MCF 10A (cell line): ENCODE results near the gene SLC17A2. TPM values are rescaled to one million over a fixed set of nuclear protein-coding genes. Genes with fewer than 3 reads are reported as not detected.
A peak's percentile ranks its signal among the peaks of the same experiment; 100 is the strongest.

ENCODE experiments used
- BruUV-seq: library from RNA; stranded (reverse); fragments of 400-500 nt; replicated peaks from 2 replicates; lab custom pipeline; 2021; lab: Mats Ljungman, UMichigan
- CTCF ChIA-PET: fragments of 300-600 bp; sonication (Branson Sonifier 250); formaldehyde crosslinking; extraction: SDS; loops from one replicate; lab custom pipeline; 2021; ENCODE audit warnings: antibody characterized with exemption, inconsistent platforms; lab: Yijun Ruan, JAX
- POLR2A ChIA-PET: fragments of 300-600, 350-650 bp; sonication (Branson Sonifier 250); formaldehyde crosslinking; extraction: SDS; loops from one replicate; lab custom pipeline; 2020; ENCODE audit warnings: antibody characterized with exemption, inconsistent platforms; lab: Yijun Ruan, JAX
- DNase-seq: peaks from one replicate; pipeline ENCODE4 v3.0.0-alpha.2; 2018; ENCODE audit not compliant: unreplicated experiment
- H3K27ac Mint-ChIP-seq: one replicate; pipeline ENCODE4 v1.8.0; 2022; ENCODE audit warnings: mild to moderate bottlenecking, low read depth, mixed read lengths; ENCODE audit not compliant: unreplicated experiment
- H3K27me3 Mint-ChIP-seq: one replicate; pipeline ENCODE4 v1.8.0; 2022; ENCODE audit warnings: mixed read lengths; ENCODE audit not compliant: insufficient read depth, unreplicated experiment
- H3K36me3 Mint-ChIP-seq: one replicate; pipeline ENCODE4 v1.8.0; 2022; ENCODE audit warnings: mild to moderate bottlenecking, moderate library complexity, mixed read lengths; ENCODE audit not compliant: insufficient read depth, unreplicated experiment
- H3K4me1 Mint-ChIP-seq: one replicate; pipeline ENCODE4 v1.8.0; 2022; ENCODE audit warnings: mixed read lengths; ENCODE audit not compliant: insufficient read depth, unreplicated experiment
- H3K4me3 Mint-ChIP-seq: one replicate; pipeline ENCODE4 v1.8.0; 2022; ENCODE audit warnings: mild to moderate bottlenecking, moderate library complexity, mixed read lengths; ENCODE audit not compliant: unreplicated experiment
- H3K9me3 Mint-ChIP-seq: one replicate; pipeline ENCODE4 v1.8.0; 2022; ENCODE audit warnings: mixed read lengths; ENCODE audit not compliant: unreplicated experiment
- intact Hi-C: fragments of 100-400 bp; cut with micrococcal nuclease; formaldehyde crosslinking; loops from 2 replicates; pipeline ENCODE4 v1.14.1; 2022
- total RNA-seq: library from RNA; stranded (reverse); gene quantifications from 2 replicates; pipeline ENCODE4 v1.2.3, GENCODE V29; 2022
- TF ChIP-seq, protein P1 (sequence below): fragments of 200-600 bp; IDR thresholded peaks from one replicate; pipeline ENCODE4 v1.8.0; 2022; ENCODE audit warnings: antibody characterized with exemption, mild to moderate bottlenecking; ENCODE audit not compliant: unreplicated experiment

The SLC17A2 gene
- total RNA-seq, 1 experiment from 2014 or later: not detected

DNA sequence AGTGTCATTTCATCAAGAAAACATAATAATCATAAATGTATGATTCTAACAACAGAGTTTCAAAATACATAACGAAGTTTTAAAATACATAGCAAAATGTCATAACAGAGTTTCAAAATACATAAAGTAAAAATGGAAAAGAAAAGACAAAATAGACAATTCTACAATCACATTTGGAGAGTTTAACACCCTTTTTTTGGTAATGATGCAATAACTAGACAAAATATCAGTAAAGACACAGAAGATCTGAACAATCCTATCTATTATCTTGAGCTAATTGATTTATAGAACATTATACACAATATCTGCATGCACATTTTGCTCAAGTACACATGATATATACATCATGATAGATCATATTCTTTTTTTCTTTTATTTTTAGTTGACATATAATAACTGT is 13.4 kb upstream of the SLC17A2 start:
- CTCF ChIA-PET: interaction anchor here (0.9 kb wide), 1 partner anchor 224 kb away, joined by 4 read pairs; no protein-coding TSS in a partner anchor

DNA sequence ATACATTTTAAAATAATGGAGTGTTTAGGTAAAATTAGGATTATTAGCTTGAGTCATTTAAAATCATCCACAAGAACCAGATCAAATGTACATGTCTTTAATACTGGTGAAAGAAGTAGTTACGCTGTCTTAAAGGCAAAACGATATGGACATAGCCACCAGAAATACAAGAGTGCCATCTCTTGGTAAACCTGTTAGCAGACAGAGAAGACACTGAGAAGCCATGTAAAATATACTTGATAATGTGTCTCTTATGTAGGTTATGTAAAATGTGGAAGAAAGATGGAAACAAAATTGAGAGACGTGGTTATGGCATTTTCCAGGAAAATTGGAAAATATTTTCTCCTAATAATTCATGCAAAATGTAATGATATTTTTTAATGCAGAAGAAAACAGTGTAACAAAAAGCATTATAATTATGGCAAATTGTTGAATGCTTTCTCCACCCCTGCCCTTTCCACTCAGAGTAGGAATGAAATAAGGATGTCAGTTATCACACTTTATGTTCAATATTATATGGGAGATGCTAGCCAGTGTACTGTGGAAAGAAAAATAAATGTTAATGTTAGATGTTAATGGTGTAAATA is 12.2 kb upstream of the SLC17A2 start:
- no TSS peak for BruUV-seq
- peaks cover 13% of the 10 kb centered on the region for H3K9me3 Mint-ChIP-seq
- intact Hi-C loops: loop anchor here (1.0 to 5.0 kb wide), 3 partner anchors 50 to 222 kb away; no protein-coding TSS in a partner anchor
- no peaks in the 10 kb centered on the region for H3K4me1 Mint-ChIP-seq
- no peak overlapping the region for H3K4me3 Mint-ChIP-seq
- TF ChIP-seq, protein P1, sequence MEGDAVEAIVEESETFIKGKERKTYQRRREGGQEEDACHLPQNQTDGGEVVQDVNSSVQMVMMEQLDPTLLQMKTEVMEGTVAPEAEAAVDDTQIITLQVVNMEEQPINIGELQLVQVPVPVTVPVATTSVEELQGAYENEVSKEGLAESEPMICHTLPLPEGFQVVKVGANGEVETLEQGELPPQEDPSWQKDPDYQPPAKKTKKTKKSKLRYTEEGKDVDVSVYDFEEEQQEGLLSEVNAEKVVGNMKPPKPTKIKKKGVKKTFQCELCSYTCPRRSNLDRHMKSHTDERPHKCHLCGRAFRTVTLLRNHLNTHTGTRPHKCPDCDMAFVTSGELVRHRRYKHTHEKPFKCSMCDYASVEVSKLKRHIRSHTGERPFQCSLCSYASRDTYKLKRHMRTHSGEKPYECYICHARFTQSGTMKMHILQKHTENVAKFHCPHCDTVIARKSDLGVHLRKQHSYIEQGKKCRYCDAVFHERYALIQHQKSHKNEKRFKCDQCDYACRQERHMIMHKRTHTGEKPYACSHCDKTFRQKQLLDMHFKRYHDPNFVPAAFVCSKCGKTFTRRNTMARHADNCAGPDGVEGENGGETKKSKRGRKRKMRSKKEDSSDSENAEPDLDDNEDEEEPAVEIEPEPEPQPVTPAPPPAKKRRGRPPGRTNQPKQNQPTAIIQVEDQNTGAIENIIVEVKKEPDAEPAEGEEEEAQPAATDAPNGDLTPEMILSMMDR: peak; percentile 43
- CTCF ChIA-PET: interaction anchor here (0.7 to 1.1 kb wide), 6 partner anchors 15 to 506 kb away, joined by 3 to 5 read pairs (median 3); no protein-coding TSS in a partner anchor
- H3K36me3 Mint-ChIP-seq: no peaks in the 10 kb centered on the region
- POLR2A ChIA-PET: interaction anchor here (1.0 kb wide), 1 partner anchor 17 kb away, joined by 3 read pairs; no protein-coding TSS in a partner anchor
- DNase-seq: peak; percentile 60
- no peaks in the 10 kb centered on the region for H3K27me3 Mint-ChIP-seq
- no peak overlapping the region for H3K27ac Mint-ChIP-seq

More for the DNA sequence above, 13.4 kb upstream of the SLC17A2 start:
- intact Hi-C loops: loop anchor here (5.0 kb wide), 1 partner anchor 52 kb away; no protein-coding TSS in a partner anchor
- TF ChIP-seq, protein P1: no peak
- DNase-seq: no peak
- no peaks in the 10 kb centered on the region for H3K27me3 Mint-ChIP-seq
- BruUV-seq: no TSS peak
- no peaks in the 10 kb centered on the region for H3K36me3 Mint-ChIP-seq
- peaks cover 13% of the 10 kb centered on the region for H3K9me3 Mint-ChIP-seq
- H3K4me1 Mint-ChIP-seq: no peaks in the 10 kb centered on the region
- H3K4me3 Mint-ChIP-seq: no peak overlapping the region
- POLR2A ChIA-PET: no interaction called here
- no peak overlapping the region for H3K27ac Mint-ChIP-seq

DNA sequence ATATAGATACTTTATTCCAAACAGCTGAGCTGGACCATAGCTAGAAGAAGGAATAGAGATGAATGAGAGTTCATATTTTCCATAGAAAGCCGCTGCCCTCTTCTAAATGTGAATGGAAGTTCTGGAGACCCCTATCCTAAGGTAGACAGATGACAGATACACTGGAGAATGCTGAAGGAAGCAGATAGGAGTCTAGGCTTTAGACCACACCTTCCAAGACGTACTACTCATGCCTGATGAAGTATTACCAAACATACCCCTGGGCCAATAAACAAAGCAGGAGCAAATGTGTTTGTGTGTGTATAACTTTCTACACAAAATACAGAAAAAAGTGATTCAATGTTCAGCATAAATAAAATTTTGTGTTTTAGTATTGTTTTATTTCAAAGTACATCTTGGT is 9.1 kb upstream of the SLC17A2 start:
- Mint-ChIP-seq H3K4me3 (no peak overlapping the region), H3K27ac (no peak overlapping the region), H3K27me3 (no peaks in the 10 kb centered on the region), H3K4me1 (no peaks in the 10 kb centered on the region), H3K9me3 (no peaks in the 10 kb centered on the region), H3K36me3 (no peaks in the 10 kb centered on the region)
- TF ChIP-seq, protein P1: no peak
- ChIA-PET CTCF (interaction anchor here (0.6 to 1.2 kb wide), 3 partner anchors 16 to 1162 kb away, joined by 3 read pairs; no protein-coding TSS in a partner anchor), POLR2A (no interaction called here)
- no peak for DNase-seq
- intact Hi-C loops: no loop called here
- no TSS peak for BruUV-seq

DNA sequence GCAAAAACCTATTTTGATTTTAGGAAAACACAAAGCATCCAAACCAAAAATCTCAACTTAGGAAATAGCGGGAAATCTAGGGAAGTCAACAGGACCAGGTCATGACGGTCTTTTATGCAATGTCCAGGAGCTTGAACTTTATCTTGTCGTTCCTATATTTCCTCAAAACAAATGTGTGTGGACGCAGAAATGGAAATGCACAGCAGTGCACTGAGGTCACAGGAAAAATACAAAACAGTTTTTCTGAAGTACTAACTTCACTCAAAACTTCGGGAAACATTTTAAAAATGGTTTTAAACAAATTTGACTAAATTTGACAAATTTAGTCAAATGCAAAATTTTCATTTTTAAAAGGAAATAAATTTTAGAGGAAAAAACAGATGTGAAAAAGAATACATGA is 5.5 kb upstream of the SLC17A2 start:
- no TSS peak for BruUV-seq
- CTCF ChIA-PET: no interaction called here
- POLR2A ChIA-PET: no interaction called here
- intact Hi-C loops: no loop called here
- Mint-ChIP-seq H3K27me3 (no peaks in the 10 kb centered on the region), H3K9me3 (no peaks in the 10 kb centered on the region), H3K27ac (no peak overlapping the region), H3K4me1 (no peaks in the 10 kb centered on the region), H3K36me3 (no peaks in the 10 kb centered on the region), H3K4me3 (no peak overlapping the region)
- TF ChIP-seq, protein P1: no peak
- DNase-seq: no peak
